Measurements from ENCODE around the gene CPHXL2. TPM values are rescaled to one million over a fixed set of nuclear protein-coding genes. Genes with fewer than 3 reads are reported as not detected.

CPHXL2 gene
- total RNA-seq (2022; extraction: Qiagen RNA extraction), result not detected in 5 replicates

GRCh38 chr16:75676909-75677308 is at the start of gene CPHXL2:
CPHXL2 (minus strand) TSS chr16:75677009; CDS start chr16:75676999, 10 bp downstream.

GRCh38 chr16:75726390-75726789 is 49.6 kb upstream of the CPHXL2 start, which contains the start of gene CPHXL:
CPHXL (minus strand) TSS chr16:75726490; CDS start chr16:75726442, 48 bp downstream.

GRCh38 chr16:75701361-75701760 is 24.6 kb upstream of the CPHXL2 start, which contains the start of gene DUXB:
DUXB (minus strand) TSS chr16:75701461; CDS start chr16:75701418, 43 bp downstream.

DNA sequence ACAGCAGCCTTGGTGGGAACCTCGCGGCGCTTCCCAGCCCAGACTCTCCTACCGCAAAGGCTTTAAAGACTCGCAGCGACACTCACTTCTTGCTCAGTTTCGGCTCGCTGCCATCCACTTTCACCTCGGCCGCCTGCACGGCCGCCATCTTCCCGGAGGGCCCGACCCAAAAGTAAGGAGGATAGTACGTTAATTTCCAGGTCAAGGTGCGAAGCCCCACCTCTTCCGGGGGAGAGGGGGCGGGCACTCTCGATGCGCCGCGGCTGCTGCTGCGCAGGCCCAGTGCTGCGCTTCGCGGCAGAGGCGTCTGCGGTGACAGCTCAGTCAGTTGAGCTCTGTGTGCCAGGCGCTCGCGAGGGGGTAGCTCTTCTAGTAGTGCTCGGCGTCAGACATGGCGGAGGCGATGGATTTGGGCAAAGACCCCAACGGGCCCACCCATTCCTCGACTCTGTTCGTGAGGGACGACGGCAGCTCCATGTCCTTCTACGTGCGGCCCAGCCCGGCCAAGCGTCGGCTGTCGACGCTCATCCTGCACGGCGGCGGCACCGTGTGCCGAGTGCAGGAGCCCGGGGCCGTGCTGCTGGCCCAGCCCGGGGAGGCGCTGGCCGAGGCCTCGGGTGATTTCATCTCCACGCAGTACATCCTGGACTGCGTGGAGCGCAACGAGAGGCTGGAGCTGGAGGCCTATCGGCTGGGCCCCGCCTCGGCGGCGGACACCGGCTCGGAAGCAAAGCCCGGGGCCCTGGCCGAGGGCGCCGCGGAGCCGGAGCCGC is 29.1 kb downstream of the CPHXL2 start, which contains the start of the genes KARS1 and TERF2IP:
Gene KARS1 (minus strand): TSS at position 174 of the 773 bp plus-strand sequence. CDS start 26 bp downstream, at position 148.
Gene TERF2IP (plus strand): TSS at position 282 of the 773 bp plus-strand sequence. CDS start 110 bp downstream, at position 392.

GRCh38 chr16:75622761-75623605 is 53.8 kb downstream of the CPHXL2 start, which contains the start of gene ADAT1:
ADAT1 (minus strand) TSS chr16:75623281; CDS start chr16:75620799, 2,482 bp downstream.

Other genes with a start within 250 kb of the CPHXL2 start
- gene CFDP1, start 243.5 kb downstream of the CPHXL2 start, total RNA-seq (2022; extraction: Qiagen RNA extraction), result 61.0 to 74.5 TPM (median 65.0 TPM) in 5 replicates
- 13.8 to 15.5 TPM (median 14.5 TPM) in 5 replicates for gene TMEM170A, start 212.3 kb downstream of the CPHXL2 start, total RNA-seq (2022; extraction: Qiagen RNA extraction)
- gene CHST6, start 181.6 kb downstream of the CPHXL2 start, total RNA-seq (2022; extraction: Qiagen RNA extraction), result 0.09 to 0.30 TPM (median 0.20 TPM) in 5 replicates
- gene CHST5, start 140.9 kb downstream of the CPHXL2 start, total RNA-seq (2022; extraction: Qiagen RNA extraction), result not detected in 5 replicates
- 8.2 to 10.6 TPM (median 9.0 TPM) in 5 replicates for gene TMEM231, start 120.8 kb downstream of the CPHXL2 start, total RNA-seq (2022; extraction: Qiagen RNA extraction)
- 85.8 to 90.1 TPM (median 87.9 TPM) in 5 replicates for gene GABARAPL2, start 110.6 kb downstream of the CPHXL2 start, total RNA-seq (2022; extraction: Qiagen RNA extraction)
- gene ADAT1, start 53.7 kb downstream of the CPHXL2 start, total RNA-seq (2022; extraction: Qiagen RNA extraction), result 33.1 to 35.5 TPM (median 35.1 TPM) in 5 replicates
- 156 to 178 TPM (median 164 TPM) in 5 replicates for gene KARS1, start 29.3 kb downstream of the CPHXL2 start, total RNA-seq (2022; extraction: Qiagen RNA extraction)
- gene TERF2IP, start 29.2 kb downstream of the CPHXL2 start, total RNA-seq (2022; extraction: Qiagen RNA extraction), result 41.4 to 45.0 TPM (median 44.1 TPM) in 5 replicates
- gene DUXB, start 24.5 kb upstream of the CPHXL2 start, total RNA-seq (2022; extraction: Qiagen RNA extraction), result 0.08 to 0.09 TPM in 2 of 5 replicates, not detected in the others
- gene CPHXL, start 49.5 kb upstream of the CPHXL2 start, total RNA-seq (2022; extraction: Qiagen RNA extraction), result not detected in 5 replicates